B cell (primary cell): Measurements from ENCODE around the gene PXMP4. TPM values are rescaled to one million over a fixed set of nuclear protein-coding genes. Genes with fewer than 3 reads are reported as not detected.

Source experiments
- ATAC-seq: fragments of 200-7000 bp; cut with Tn5 transposase; one replicate; pipeline ENCODE4 v1.10.0; 2021; ENCODE audit warnings: low read depth, mild to moderate bottlenecking, moderate number of reproducible peaks, moderate library complexity
- CTCF ChIA-PET: fragments of 350-600 bp; sonication (Branson Sonifier 250); formaldehyde crosslinking; loops from one replicate; lab custom pipeline; 2021; ENCODE audit warnings: antibody characterized with exemption, inconsistent platforms; lab: Charles Lee
- POLR2A ChIA-PET: fragments of 350-600 bp; sonication (Branson Sonifier 250); formaldehyde crosslinking; loops from one replicate; lab custom pipeline; 2021; ENCODE audit warnings: antibody characterized with exemption; lab: Charles Lee
- DNase-seq: peaks from one replicate; pipeline ENCODE4 v3.0.0; 2013
- H2AFZ ChIP-seq: 2 replicates; pipeline ENCODE4 v1.6.1; 2012; ENCODE audit warnings: mild to moderate bottlenecking, low read depth, low read length; ENCODE audit not compliant: insufficient read depth, poor library complexity, severe bottlenecking
- H3K27ac ChIP-seq, 2 donors: 1 replicate in 1 of 2; 2 replicates in 1 of 2; pipeline ENCODE4 v1.5.1; 2012 to 2013; ENCODE audit warnings: low read length in 2 of 2, mild to moderate bottlenecking in 2 of 2, moderate library complexity in 1 of 2
- H3K27me3 ChIP-seq, 4 experiments: fragments of 200-600 bp in 1 of 4; sonication (generic) in 1 of 4; replicated peaks in 1 of 4; 1 replicate in 2 of 4; 2 replicates in 2 of 4; pipeline versions ENCODE4 v1.6.1 to v1.7.0; 2013 to 2016; ENCODE audit warnings: low read length in 3 of 4, mild to moderate bottlenecking in 2 of 4, mixed read lengths in 1 of 4, moderate library complexity in 1 of 4; ENCODE audit not compliant: insufficient read depth in 4 of 4, control insufficient read depth in 3 of 4; ENCODE audit errors: control extremely low read depth in 1 of 4
- H3K36me3 ChIP-seq, 2 experiments: replicated peaks in 1 of 2; 1 replicate in 1 of 2; 2 replicates in 1 of 2; pipeline versions ENCODE4 v1.6.1 to v1.7.1; 2013; ENCODE audit warnings: low read length in 1 of 2; ENCODE audit not compliant: insufficient read depth in 2 of 2, control insufficient read depth in 1 of 2; ENCODE audit errors: control extremely low read depth in 1 of 2, extremely low read depth in 1 of 2
- H3K4me1 ChIP-seq, 2 donors: fragments of 200-600 bp in 1 of 2; sonication (generic) in 1 of 2; 1 replicate in 1 of 2; 2 replicates in 1 of 2; pipeline versions ENCODE4 v1.5.1 to v1.6.1; 2013 to 2017; ENCODE audit warnings: low read length in 2 of 2; ENCODE audit not compliant: control insufficient read depth in 2 of 2, insufficient read depth in 2 of 2
- H3K4me2 ChIP-seq: replicated peaks from 2 replicates; pipeline ENCODE3; 2012; ENCODE audit warnings: mild to moderate bottlenecking, low read depth, low read length; ENCODE audit not compliant: poor library complexity, severe bottlenecking
- H3K4me3 ChIP-seq, 5 experiments: fragments of 200-600 bp in 1 of 5; sonication (generic) in 1 of 5; 1 replicate in 3 of 5; 2 replicates in 2 of 5; pipeline versions ENCODE4 v1.5.1 to v1.7.0; 2011 to 2016; ENCODE audit warnings: low read length in 4 of 5, mild to moderate bottlenecking in 4 of 5, low read depth in 2 of 5, control low read depth in 1 of 5, moderate library complexity in 1 of 5; ENCODE audit not compliant: insufficient read depth in 1 of 5; ENCODE audit errors: control extremely low read depth in 1 of 5, extremely low read depth in 1 of 5
- H3K79me2 ChIP-seq: fragments of 200-600 bp; sonication (generic); one replicate; pipeline ENCODE4 v1.6.0; 2016; ENCODE audit warnings: low read length; ENCODE audit not compliant: control insufficient read depth, insufficient read depth
- H3K9ac ChIP-seq: fragments of 200-600 bp; sonication (generic); 2 replicates; pipeline ENCODE4 v1.6.1; 2017; ENCODE audit warnings: mild to moderate bottlenecking, low read length, moderate library complexity
- H3K9me3 ChIP-seq, 3 donors: one replicate each; pipeline versions ENCODE4 v1.6.1 to v1.7.1; 2013; ENCODE audit warnings: low read length in 2 of 3; ENCODE audit not compliant: control insufficient read depth in 2 of 3, insufficient read depth in 1 of 3; ENCODE audit errors: control extremely low read depth in 1 of 3
- H4K20me1 ChIP-seq: 2 replicates; pipeline ENCODE4 v1.6.0; 2012; ENCODE audit warnings: mild to moderate bottlenecking, low read length; ENCODE audit not compliant: insufficient read depth, control insufficient read depth, poor library complexity, severe bottlenecking
- H3K27ac Mint-ChIP-seq: one replicate; pipeline ENCODE4 v1.8.0; 2021; ENCODE audit warnings: mixed read lengths
- H3K27me3 Mint-ChIP-seq: one replicate; pipeline ENCODE4 v1.8.0; 2021; ENCODE audit warnings: mixed read lengths
- H3K4me1 Mint-ChIP-seq: one replicate; pipeline ENCODE4 v1.8.0; 2021; ENCODE audit warnings: mixed read lengths
- H3K4me3 Mint-ChIP-seq: one replicate; pipeline ENCODE4 v1.8.0; 2021; ENCODE audit warnings: mixed read lengths
- H3K9me3 Mint-ChIP-seq: one replicate; pipeline ENCODE4 v1.8.0; 2022; ENCODE audit warnings: mixed read lengths; ENCODE audit not compliant: insufficient read depth
- EZH2 ChIP-seq: IDR thresholded peaks from 2 replicates; pipeline ENCODE4 v1.6.1; 2012; ENCODE audit warnings: borderline replicate concordance, low read depth, mild to moderate bottlenecking, moderate library complexity, low read length; ENCODE audit not compliant: insufficient read depth, poor library complexity, severe bottlenecking
- WGBS: methylation state at CpG from one replicate; pipeline ENCODE4 v1.1.5; 2013; ENCODE audit warnings: missing lambda C conversion rate; ENCODE audit not compliant: insufficient coverage; 5-methylcytosine and 5-hydroxymethylcytosine counted together
- intact Hi-C: fragments of 100-400 bp; cut with micrococcal nuclease; formaldehyde crosslinking; loops from one replicate; pipeline ENCODE4 v1.10.0; 2022
- polyA plus RNA-seq: library from polyadenylated mRNA; depleted of rRNA; stranded (reverse); fragments of >200 nt; gene quantifications from 2 replicates; pipeline ENCODE4 v1.2.3, GENCODE V29; 2012
- total RNA-seq, 2 donors: library from RNA; stranded (reverse); fragments of 120-200 nt in 1 of 2; gene quantifications; 1 replicate in 1 of 2; 2 replicates in 1 of 2; pipeline versions ENCODE4 v1.2.3 to v1.2.4, GENCODE V29; 2013 to 2022
- TF ChIP-seq, protein P1 (sequence below): fragments of 200-600 bp; IDR thresholded peaks from one replicate; pipeline ENCODE4 v1.8.0; 2022; ENCODE audit warnings: antibody characterized with exemption, mild to moderate bottlenecking

The PXMP4 gene
- total and polyA plus RNA-seq, 2 donors (not counting 1 experiment from before 2014, with no cell fraction given): 5.0 to 6.6 TPM

DNA sequence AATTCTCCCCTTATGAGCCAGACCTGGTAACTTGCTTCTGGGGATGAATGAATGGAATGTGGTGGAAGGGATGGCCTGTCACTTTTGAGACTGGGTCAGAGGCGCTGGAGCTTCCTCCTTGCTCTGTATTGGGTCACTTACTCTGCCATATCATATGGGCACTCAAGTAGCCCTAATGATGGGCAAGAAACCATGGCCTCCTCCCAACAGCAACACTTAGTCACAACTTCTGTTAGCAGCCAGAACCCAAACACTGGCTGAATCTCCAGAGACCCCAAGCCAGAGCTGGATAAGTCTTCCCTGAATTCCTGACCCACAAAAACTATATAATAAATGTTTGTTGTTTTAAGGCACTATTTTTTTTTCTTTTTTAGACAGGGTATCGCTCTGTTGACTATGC, 39.4 kb downstream of the PXMP4 start:
- no peaks in the 10 kb centered on the region for H3K79me2 ChIP-seq
- WGBS: 86% methylated on average over 1 of the region's 2 CpGs
- H3K9ac ChIP-seq: no peak overlapping the region
- TF ChIP-seq, protein P1, sequence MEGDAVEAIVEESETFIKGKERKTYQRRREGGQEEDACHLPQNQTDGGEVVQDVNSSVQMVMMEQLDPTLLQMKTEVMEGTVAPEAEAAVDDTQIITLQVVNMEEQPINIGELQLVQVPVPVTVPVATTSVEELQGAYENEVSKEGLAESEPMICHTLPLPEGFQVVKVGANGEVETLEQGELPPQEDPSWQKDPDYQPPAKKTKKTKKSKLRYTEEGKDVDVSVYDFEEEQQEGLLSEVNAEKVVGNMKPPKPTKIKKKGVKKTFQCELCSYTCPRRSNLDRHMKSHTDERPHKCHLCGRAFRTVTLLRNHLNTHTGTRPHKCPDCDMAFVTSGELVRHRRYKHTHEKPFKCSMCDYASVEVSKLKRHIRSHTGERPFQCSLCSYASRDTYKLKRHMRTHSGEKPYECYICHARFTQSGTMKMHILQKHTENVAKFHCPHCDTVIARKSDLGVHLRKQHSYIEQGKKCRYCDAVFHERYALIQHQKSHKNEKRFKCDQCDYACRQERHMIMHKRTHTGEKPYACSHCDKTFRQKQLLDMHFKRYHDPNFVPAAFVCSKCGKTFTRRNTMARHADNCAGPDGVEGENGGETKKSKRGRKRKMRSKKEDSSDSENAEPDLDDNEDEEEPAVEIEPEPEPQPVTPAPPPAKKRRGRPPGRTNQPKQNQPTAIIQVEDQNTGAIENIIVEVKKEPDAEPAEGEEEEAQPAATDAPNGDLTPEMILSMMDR: no peak
- TF ChIP-seq EZH2: no peak
- ChIA-PET CTCF (interaction anchor here (1.8 kb wide), 1 partner anchor 13 kb away, joined by 9 read pairs; the partner anchor contains the start of gene ACTL10), POLR2A (interaction anchor here (1.7 kb wide), 1 partner anchor 52 kb away, joined by 4 read pairs; no protein-coding TSS in a partner anchor)
- H3K9me3 ChIP-seq: no peaks in the 10 kb centered on the region
- ATAC-seq (no peak), DNase-seq (no peak)
- H3K36me3 ChIP-seq: no peaks in the 10 kb centered on the region
- H3K27ac ChIP-seq: no peak overlapping the region
- peaks cover 34 to 39% of the 10 kb centered on the region in 2 donors for H3K4me1 ChIP-seq
- no peak overlapping the region for H3K4me3 ChIP-seq
- Mint-ChIP-seq H3K4me1 (peaks cover 42% of the 10 kb centered on the region), H3K27ac (peak overlapping the region; percentile 70), H3K27me3 (no peaks in the 10 kb centered on the region), H3K4me3 (no peak overlapping the region), H3K9me3 (no peaks in the 10 kb centered on the region)
- H2AFZ ChIP-seq: no peak overlapping the region
- no peaks in the 10 kb centered on the region for H3K27me3 ChIP-seq
- no peaks in the 10 kb centered on the region for H4K20me1 ChIP-seq
- H3K4me2 ChIP-seq: no peak overlapping the region
- intact Hi-C loops: no loop called here

DNA sequence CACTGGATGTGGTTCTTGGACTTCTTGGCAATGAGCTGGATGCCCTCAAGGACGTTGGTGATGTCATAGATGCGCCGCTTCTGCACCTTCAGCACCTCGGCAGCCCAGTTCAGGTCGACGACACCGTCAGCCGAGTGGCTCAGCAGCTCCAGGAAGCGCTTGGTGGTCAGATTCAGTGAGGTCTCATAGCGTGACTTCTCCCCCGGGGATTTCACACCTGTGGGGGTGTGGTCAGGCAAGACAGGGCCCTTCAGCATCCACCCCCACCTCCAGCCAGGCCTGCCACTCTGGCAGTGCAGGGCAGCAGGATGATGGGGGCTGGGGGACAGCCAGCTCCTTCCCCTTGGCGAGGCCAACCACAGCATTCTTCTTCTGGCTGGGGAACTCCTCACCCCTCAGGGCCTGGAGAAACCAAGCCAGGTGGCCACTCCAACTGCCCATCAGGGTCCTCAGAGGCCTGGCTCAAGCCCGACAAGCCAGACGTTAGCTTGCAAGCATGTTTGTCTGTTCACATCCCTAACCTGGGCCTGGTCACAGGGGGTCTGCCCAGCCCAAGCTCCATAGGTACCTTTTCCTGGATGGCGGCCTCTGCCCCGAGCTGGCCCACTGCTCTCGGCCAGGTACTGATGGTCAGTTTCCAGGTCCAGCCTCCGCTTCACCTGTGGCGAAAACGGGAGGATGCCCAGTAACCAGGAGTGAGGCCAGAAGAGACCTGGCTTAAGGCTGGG, 40.2 kb downstream of the PXMP4 start:
- H3K27ac Mint-ChIP-seq: peak overlapping the region; percentile 68
- DNase-seq: peak; percentile 83
- H4K20me1 ChIP-seq: no peaks in the 10 kb centered on the region

More for the DNA sequence above, 40.2 kb downstream of the PXMP4 start:
- Histone ChIP-seq H3K36me3 (no peaks in the 10 kb centered on the region), H3K27ac (peak overlapping the region in 1 of 2 donors; percentile 18), H3K4me2 (peak overlapping the region; percentile 52), H3K27me3 (no peaks in the 10 kb centered on the region), H3K9ac (no peak overlapping the region), H2AFZ (peak overlapping the region; percentile 56), H3K4me3 (no peak overlapping the region), H3K9me3 (no peaks in the 10 kb centered on the region), H3K79me2 (no peaks in the 10 kb centered on the region), H3K4me1 (peaks cover 27 to 32% of the 10 kb centered on the region in 2 donors)
- CTCF ChIA-PET: interaction anchor here (1.2 to 2.2 kb wide), 4 partner anchors 10 to 390 kb away, joined by 3 to 29 read pairs (median 4); partner anchors contain the start of gene ACTL10
- ATAC-seq: peak; percentile 93
- intact Hi-C loops: no loop called here
- H3K4me3 Mint-ChIP-seq: peak overlapping the region; percentile 39
- 63% methylated on average over 18 of the region's 20 CpGs for WGBS
- no peaks in the 10 kb centered on the region for H3K9me3 Mint-ChIP-seq
- no peaks in the 10 kb centered on the region for H3K27me3 Mint-ChIP-seq
- H3K4me1 Mint-ChIP-seq: peaks cover 39% of the 10 kb centered on the region
- POLR2A ChIA-PET: interaction anchor here (1.1 to 1.7 kb wide), 4 partner anchors 13 to 95 kb away, joined by 3 to 8 read pairs (median 5); partner anchors contain the start of gene ACTL10
- TF ChIP-seq, protein P1: no peak
